Measurements from ENCODE around the gene MKS1.

GRCh38 chr17:58170622-58171021 lies 48.4 kb downstream of the MKS1 start:
- no peak for TF ChIP-seq TAF1 (IDR thresholded peaks at IDR 0.05; ENCODE audit: low read depth)
- no peak for TF ChIP-seq YY1 (IDR thresholded peaks at IDR 0.05; ENCODE audit: low read depth)
- TF ChIP-seq EP300 (IDR thresholded peaks at IDR 0.05; ENCODE audit: borderline replicate concordance) = no peak
- no peak for TF ChIP-seq REST (IDR thresholded peaks at IDR 0.05; ENCODE audit: low read depth)
- TF ChIP-seq MAX (IDR thresholded peaks at IDR 0.05) = no peak
- TF ChIP-seq RAD21 (IDR thresholded peaks at IDR 0.05; ENCODE audit: low read depth) = no peak
- TF ChIP-seq CEBPB (IDR thresholded peaks at IDR 0.05) = no peak
- TF ChIP-seq FOXM1 (IDR thresholded peaks at IDR 0.05; ENCODE audit: borderline replicate concordance, low read depth) = no peak
- no peak for TF ChIP-seq EGR1 (IDR thresholded peaks at IDR 0.05)

Measured in Ishikawa (cell line).